Measurements from ENCODE around the gene ZIC4.

DNA sequence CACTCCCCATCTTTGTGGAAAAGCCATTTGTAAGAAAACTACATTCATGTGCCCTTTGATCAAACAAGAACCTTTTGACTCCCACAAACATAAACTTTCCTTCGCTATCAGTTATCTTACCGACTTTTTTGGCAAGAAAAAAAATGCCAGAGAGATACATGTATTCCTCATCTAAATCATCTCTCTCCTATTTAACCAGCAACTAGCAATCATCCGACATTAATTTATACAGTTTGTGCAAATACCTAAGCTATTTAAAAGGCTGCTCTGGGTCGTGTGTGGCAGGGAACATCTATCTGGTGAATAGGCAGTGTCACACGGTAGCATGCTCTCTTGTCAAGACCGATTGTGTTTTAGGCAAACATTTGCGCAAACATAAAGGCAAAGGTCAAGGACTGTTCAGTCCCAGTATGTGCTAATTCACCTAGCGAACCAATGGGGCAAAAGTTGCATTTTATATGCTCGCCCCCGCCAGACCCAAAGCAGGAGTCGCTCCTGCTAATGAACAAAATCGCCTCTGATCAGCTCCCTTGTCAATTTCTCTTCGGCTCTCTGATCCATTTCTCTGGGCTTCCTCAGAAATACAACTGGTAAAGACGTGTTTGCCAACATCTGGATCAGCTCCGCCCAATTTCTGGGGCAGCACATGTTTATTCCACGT is 37.7 kb downstream of the ZIC4 start:
- no peak for TF ChIP-seq POLR2A (IDR thresholded peaks at IDR 0.05)
- TF ChIP-seq, protein P1, sequence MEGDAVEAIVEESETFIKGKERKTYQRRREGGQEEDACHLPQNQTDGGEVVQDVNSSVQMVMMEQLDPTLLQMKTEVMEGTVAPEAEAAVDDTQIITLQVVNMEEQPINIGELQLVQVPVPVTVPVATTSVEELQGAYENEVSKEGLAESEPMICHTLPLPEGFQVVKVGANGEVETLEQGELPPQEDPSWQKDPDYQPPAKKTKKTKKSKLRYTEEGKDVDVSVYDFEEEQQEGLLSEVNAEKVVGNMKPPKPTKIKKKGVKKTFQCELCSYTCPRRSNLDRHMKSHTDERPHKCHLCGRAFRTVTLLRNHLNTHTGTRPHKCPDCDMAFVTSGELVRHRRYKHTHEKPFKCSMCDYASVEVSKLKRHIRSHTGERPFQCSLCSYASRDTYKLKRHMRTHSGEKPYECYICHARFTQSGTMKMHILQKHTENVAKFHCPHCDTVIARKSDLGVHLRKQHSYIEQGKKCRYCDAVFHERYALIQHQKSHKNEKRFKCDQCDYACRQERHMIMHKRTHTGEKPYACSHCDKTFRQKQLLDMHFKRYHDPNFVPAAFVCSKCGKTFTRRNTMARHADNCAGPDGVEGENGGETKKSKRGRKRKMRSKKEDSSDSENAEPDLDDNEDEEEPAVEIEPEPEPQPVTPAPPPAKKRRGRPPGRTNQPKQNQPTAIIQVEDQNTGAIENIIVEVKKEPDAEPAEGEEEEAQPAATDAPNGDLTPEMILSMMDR (IDR thresholded peaks at IDR 0.05) = no peak
